HPDE6-E6E7 (cell line): ENCODE data around the gene WFDC2.

ENCODE experiments used
- DNase-seq: peaks from one replicate; pipeline ENCODE4 v3.0.0; 2011; ENCODE audit warnings: missing footprints; ENCODE audit errors: extremely low spot score

Gene WFDC2

GRCh38 chr20:45469336-45470261 lies at the start of gene WFDC2:
WFDC2 (plus strand) TSS chr20:45469753; CDS start chr20:45469782, 29 bp downstream.
- no peak for DNase-seq

GRCh38 chr20:45420125-45420524 lies 49.4 kb upstream of the WFDC2 start:
- no peak for DNase-seq

GRCh38 chr20:45423700-45424099 lies 45.9 kb upstream of the WFDC2 start:
- DNase-seq, result no peak

GRCh38 chr20:45425561-45425960 lies 44.0 kb upstream of the WFDC2 start:
- no peak for DNase-seq

- DNase-seq, result no peak
Measured at GRCh38 chr20:45426320-45427016, 43.1 kb upstream of the WFDC2 start.

GRCh38 chr20:45427236-45428149 lies 42.1 kb upstream of the WFDC2 start:
- DNase-seq, result no peak

- no peak for DNase-seq
Measured at GRCh38 chr20:45429618-45430017, 39.9 kb upstream of the WFDC2 start.

- DNase-seq, result no peak
Measured at GRCh38 chr20:45432294-45432693, 37.3 kb upstream of the WFDC2 start.

- no peak for DNase-seq
Measured at GRCh38 chr20:45433316-45433715, 36.2 kb upstream of the WFDC2 start.

GRCh38 chr20:45433976-45434375 lies 35.6 kb upstream of the WFDC2 start:
- DNase-seq, result no peak

GRCh38 chr20:45436732-45437485 lies 32.6 kb upstream of the WFDC2 start:
- DNase-seq, result peak; percentile 98

GRCh38 chr20:45440424-45440823 lies 29.1 kb upstream of the WFDC2 start:
- no peak for DNase-seq

GRCh38 chr20:45440891-45441685 lies 28.5 kb upstream of the WFDC2 start:
- DNase-seq, result no peak

- DNase-seq, result no peak
Measured at GRCh38 chr20:45441746-45442145, 27.8 kb upstream of the WFDC2 start.

GRCh38 chr20:45444050-45444449 lies 25.5 kb upstream of the WFDC2 start:
- no peak for DNase-seq

GRCh38 chr20:45445805-45446562 lies 23.6 kb upstream of the WFDC2 start:
- DNase-seq, result peak; percentile 75

- DNase-seq, result no peak
Measured at GRCh38 chr20:45448270-45448669, 21.3 kb upstream of the WFDC2 start.

GRCh38 chr20:45449528-45449927 lies 20.0 kb upstream of the WFDC2 start:
- DNase-seq, result no peak

GRCh38 chr20:45450097-45450818 lies 19.3 kb upstream of the WFDC2 start:
- DNase-seq, result no peak
